ENCODE measurements around the gene GARNL3.

Gene GARNL3

DNA sequence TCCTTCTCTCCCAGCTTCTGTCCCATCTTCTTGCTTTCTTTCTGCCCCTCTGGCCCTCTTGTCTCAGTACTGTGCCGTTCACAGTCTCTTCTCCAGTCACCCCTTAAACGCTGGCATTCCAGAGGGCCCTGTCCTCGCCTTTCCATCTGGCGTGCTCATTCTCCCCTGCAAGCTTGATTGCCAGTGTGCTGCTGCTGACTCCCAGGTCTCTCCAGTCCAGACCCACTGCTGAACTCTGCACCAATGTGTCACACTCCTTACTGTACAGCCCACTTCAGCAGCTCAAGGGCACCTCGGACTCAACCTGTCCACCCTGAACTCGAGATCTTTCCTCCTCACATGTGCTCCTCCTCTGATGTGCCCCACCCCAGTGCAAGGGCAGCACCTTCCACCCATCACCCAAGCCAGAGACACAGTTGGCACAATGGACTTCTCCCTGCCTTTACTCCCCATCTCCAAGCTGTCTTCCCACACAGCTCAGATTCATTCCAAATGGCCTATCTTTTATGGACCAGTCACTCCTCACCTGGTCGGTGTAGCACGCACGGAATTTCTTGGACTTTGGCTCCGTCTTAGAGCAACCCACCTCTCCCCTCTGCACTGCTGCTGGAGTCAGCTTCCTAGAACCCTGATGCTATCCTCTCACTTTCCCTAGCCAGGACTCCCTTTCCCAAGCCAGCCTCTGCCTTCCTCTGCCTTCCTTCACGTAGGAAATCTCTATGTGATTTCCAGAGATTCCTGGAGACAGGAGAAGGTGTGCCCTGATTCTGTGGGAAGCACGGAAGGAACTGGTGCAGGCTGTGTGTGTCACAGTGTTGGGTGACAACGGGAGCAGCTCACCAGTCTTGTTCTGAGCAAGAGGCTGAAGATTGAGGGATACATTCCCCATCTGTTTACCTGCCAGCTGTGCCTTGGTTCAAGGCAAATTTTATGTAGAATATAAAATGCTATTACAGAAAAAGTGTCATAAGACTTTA lies 106.4 kb downstream of the GARNL3 start:
- H3K9me3 ChIP-seq (ENCODE audit: control insufficient read depth, insufficient read depth, low read length) = no peaks in the 10 kb centered on the region
- H3K4me1 ChIP-seq (ENCODE audit: insufficient read depth, low read length) = 0 out of 2 replicates have a peak, but pooled peaks cover 4% of the 10 kb centered on the region
- no peak overlapping the region for H3K9ac ChIP-seq (ENCODE audit: low read depth, low read length)
- no peaks in the 10 kb centered on the region for H3K36me3 ChIP-seq (ENCODE audit: insufficient read depth, low read length)

DNA sequence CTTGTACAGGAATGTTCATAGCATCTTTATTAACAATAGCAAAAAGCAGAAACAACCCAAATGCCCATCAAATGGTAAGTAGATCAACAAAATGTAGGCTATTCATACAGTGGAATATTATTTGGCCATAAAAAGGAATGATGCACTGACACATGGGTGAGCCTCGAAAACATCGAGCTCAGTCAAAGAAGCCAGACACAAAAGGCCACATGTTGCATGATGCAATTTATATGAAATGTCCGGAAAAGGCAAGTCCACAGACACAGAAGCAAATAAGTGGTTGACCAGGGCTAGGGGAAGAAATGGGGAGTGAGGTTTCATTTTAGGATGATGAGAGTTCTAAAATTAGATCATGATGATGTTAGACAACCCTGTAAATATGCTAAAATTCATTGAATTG lies 115.9 kb downstream of the GARNL3 start:
- H3K9me3 ChIP-seq (ENCODE audit: control insufficient read depth, insufficient read depth, low read length) = no peaks in the 10 kb centered on the region
- no peak overlapping the region for H3K9ac ChIP-seq (ENCODE audit: low read depth, low read length)
- H3K4me1 ChIP-seq (ENCODE audit: insufficient read depth, low read length) = no peaks in the 10 kb centered on the region
- H3K36me3 ChIP-seq (ENCODE audit: insufficient read depth, low read length) = no peaks in the 10 kb centered on the region

- H3K9me3 ChIP-seq (ENCODE audit: control insufficient read depth, insufficient read depth, low read length) = no peaks in the 10 kb centered on the region
- no peaks in the 10 kb centered on the region for H3K4me1 ChIP-seq (ENCODE audit: insufficient read depth, low read length)
- no peaks in the 10 kb centered on the region for H3K36me3 ChIP-seq (ENCODE audit: insufficient read depth, low read length)
- no peak overlapping the region for H3K9ac ChIP-seq (ENCODE audit: low read depth, low read length)
Measured at GRCh38 chr9:127382541-127382940, 118.0 kb downstream of the GARNL3 start.

DNA sequence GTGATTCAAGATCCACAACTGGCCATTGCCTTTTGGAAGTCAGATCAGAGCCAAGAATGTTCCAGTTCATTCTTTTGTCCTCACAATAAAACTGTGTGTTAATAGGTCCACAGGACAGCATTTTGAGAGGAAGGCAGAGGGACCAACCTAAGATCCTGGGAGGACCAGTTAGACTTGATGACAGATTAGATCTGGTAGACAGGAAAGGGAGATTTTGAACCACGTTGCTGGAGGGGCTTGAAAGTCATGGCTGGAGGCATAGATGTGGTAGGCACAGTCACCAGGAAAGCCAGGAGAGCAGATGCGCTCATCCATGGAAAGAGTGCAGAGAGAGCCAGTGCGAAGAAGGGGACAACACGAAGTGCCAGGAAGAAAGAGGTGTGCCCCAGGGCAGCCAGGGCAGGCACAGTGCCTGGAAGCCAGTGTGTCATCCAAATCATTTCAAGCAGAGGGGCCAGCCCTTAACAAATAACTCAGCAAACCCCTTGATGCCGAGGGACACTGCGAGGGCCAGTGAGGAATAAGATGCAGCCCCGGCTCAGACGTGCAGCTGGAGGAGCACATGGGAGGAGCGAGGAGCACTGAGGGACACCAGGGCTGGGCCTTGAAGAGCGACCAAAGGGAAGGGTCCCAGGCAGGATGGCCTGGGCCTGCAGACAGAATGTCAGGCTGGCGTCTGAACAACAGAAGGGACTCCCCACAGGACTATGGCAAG lies 119.6 kb downstream of the GARNL3 start:
- no peak overlapping the region for H3K9ac ChIP-seq (ENCODE audit: low read depth, low read length)
- H3K4me1 ChIP-seq (ENCODE audit: insufficient read depth, low read length) = peaks cover 11% of the 10 kb centered on the region
- H3K9me3 ChIP-seq (ENCODE audit: control insufficient read depth, insufficient read depth, low read length) = no peaks in the 10 kb centered on the region
- H3K36me3 ChIP-seq (ENCODE audit: insufficient read depth, low read length) = no peaks in the 10 kb centered on the region

DNA sequence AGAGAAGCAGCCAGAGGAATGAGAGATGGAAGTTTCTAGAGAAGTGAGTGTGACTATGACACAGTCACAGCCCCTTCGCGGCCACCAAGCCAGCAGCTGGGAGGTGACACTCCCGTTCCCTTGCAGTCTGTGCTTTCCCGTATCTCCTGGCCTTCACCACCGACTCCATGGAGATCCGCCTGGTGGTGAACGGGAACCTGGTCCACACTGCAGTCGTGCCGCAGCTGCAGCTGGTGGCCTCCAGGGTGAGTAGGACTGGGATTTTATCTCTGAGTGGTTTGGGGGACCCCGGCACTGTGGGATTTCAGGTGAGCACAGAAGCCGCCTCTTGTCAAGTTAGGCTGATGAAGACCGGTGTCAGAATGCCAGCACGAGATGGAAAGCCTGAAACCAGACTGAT lies 120.3 kb downstream of the GARNL3 start:
- H3K9me3 ChIP-seq (ENCODE audit: control insufficient read depth, insufficient read depth, low read length) = no peaks in the 10 kb centered on the region
- H3K4me1 ChIP-seq (ENCODE audit: insufficient read depth, low read length) = peaks cover 11% of the 10 kb centered on the region
- H3K9ac ChIP-seq (ENCODE audit: low read depth, low read length) = no peak overlapping the region
- no peaks in the 10 kb centered on the region for H3K36me3 ChIP-seq (ENCODE audit: insufficient read depth, low read length)

DNA sequence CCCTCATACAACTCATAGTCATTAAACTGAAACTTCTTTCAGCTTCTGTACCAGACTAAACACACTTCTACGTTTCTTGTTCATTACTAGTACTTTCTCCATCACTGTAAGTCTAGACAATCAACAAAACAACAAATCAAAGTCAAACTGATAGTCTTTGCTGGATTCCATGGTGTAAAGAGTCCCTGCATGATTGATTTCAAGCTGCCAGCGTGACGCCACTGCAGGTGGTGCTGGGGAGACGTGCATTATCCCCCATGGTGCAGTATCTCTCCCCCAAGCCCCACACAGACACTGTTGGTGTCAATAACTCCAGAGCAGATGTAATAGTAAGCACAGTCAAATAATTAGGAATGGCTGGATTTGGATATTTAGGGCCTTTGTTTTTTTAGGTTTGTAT lies 121.7 kb downstream of the GARNL3 start:
- H3K9me3 ChIP-seq (ENCODE audit: control insufficient read depth, insufficient read depth, low read length) = no peaks in the 10 kb centered on the region
- peaks cover 18% of the 10 kb centered on the region for H3K4me1 ChIP-seq (ENCODE audit: insufficient read depth, low read length)
- H3K36me3 ChIP-seq (ENCODE audit: insufficient read depth, low read length) = no peaks in the 10 kb centered on the region
- H3K9ac ChIP-seq (ENCODE audit: low read depth, low read length) = no peak overlapping the region

DNA sequence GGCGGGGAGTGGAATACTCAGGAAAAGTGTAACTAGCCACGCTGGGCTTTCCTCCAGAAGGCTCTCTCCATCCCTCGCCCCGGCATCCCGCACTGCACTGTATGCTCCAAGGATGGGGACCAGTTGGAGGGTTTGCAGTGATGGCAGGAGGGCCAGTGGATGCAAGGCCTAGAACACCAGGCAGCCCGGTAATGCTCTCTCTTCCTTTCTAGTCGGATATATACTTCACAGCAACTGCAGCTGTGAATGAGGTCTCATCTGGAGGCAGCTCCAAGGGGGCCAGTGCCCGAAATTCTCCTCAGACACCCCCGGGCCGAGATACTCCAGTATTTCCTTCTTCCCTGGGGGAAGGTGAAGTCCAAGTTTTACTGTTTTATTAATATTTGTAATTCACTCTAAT lies 122.4 kb downstream of the GARNL3 start:
- Histone ChIP-seq H3K4me1 (ENCODE audit: insufficient read depth, low read length) (peaks cover 18% of the 10 kb centered on the region), H3K9ac (ENCODE audit: low read depth, low read length) (no peak overlapping the region), H3K9me3 (ENCODE audit: control insufficient read depth, insufficient read depth, low read length) (no peaks in the 10 kb centered on the region), H3K36me3 (ENCODE audit: insufficient read depth, low read length) (no peaks in the 10 kb centered on the region)

DNA sequence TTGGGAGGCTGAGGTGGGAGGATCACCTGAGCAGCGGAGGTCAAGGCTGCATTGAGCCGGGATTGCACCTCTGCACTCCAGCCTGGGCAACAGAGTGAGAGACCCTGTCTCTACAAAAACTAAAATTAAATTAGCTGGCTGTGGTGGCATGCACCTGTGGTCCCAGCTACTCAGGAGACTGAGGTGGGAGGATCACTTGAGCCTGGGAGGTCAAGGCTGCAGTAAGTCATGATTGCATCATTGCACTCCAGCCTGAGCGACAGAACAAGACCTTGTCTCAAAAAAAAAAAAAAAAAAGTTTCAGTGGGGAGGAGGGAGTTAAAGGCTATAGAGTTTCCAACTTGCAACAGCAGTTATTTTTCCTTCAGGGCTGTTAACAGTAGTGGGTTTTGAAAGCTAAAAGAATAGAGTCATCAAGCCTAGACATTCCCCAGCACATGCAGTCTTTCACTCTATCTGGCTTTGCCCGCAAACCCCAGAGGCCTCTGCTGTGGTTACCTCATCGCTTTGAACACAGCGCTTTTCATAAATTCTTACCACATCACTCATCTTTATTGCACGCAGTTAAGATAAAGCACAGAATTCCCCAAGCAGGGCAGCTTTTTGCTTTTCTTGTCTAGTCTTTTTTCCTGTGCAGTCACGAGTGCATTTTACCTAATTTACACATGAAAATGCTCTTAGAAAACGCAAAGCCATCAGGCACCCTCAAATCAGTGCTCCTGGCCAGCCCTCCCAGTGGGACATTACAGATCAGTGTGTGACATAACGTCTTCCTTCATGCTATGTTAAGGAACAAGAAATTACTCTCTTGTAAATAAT lies 123.7 kb downstream of the GARNL3 start:
- Histone ChIP-seq H3K9me3 (ENCODE audit: control insufficient read depth, insufficient read depth, low read length) (no peaks in the 10 kb centered on the region), H3K36me3 (ENCODE audit: insufficient read depth, low read length) (no peaks in the 10 kb centered on the region), H3K9ac (ENCODE audit: low read depth, low read length) (no peak overlapping the region), H3K4me1 (ENCODE audit: insufficient read depth, low read length) (peaks cover 18% of the 10 kb centered on the region)

DNA sequence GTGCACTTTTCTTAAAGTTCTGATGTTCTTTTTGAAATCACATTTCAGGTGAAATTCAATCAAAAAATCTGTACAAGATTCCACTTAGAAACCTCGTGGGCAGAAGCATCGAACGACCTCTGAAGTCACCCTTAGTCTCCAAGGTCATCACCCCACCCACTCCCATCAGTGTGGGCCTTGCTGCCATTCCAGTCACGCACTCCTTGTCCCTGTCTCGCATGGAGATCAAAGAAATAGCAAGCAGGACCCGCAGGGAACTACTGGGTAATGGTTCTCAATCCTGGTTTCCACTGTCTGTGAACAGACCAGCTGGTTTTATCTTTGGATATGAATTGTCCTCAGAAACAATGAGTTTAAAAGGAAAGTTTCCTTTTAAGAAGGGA lies 124.3 kb downstream of the GARNL3 start:
- Histone ChIP-seq H3K9ac (ENCODE audit: low read depth, low read length) (no peak overlapping the region), H3K36me3 (ENCODE audit: insufficient read depth, low read length) (no peaks in the 10 kb centered on the region), H3K9me3 (ENCODE audit: control insufficient read depth, insufficient read depth, low read length) (no peaks in the 10 kb centered on the region), H3K4me1 (ENCODE audit: insufficient read depth, low read length) (peaks cover 18% of the 10 kb centered on the region)

- Histone ChIP-seq H3K9me3 (ENCODE audit: control insufficient read depth, insufficient read depth, low read length) (no peaks in the 10 kb centered on the region), H3K9ac (ENCODE audit: low read depth, low read length) (no peak overlapping the region)
Measured at GRCh38 chr9:127389381-127390247, 125.0 kb downstream of the GARNL3 start.

GRCh38 chr9:127390248-127390545 lies 125.6 kb downstream of the GARNL3 start:
- H3K36me3 ChIP-seq (ENCODE audit: insufficient read depth, low read length) = no peaks in the 10 kb centered on the region
- H3K4me1 ChIP-seq (ENCODE audit: insufficient read depth, low read length) = peaks cover 18% of the 10 kb centered on the region
- H3K9me3 ChIP-seq (ENCODE audit: control insufficient read depth, insufficient read depth, low read length) = no peaks in the 10 kb centered on the region
- H3K9ac ChIP-seq (ENCODE audit: low read depth, low read length) = no peak overlapping the region

More at GRCh38 chr9:127389381-127390247, 125.0 kb downstream of the GARNL3 start:
- H3K4me1 ChIP-seq (ENCODE audit: insufficient read depth, low read length) = peaks cover 18% of the 10 kb centered on the region
- H3K36me3 ChIP-seq (ENCODE audit: insufficient read depth, low read length) = no peaks in the 10 kb centered on the region

- H3K9me3 ChIP-seq (ENCODE audit: control insufficient read depth, insufficient read depth, low read length) = no peaks in the 10 kb centered on the region
- H3K4me1 ChIP-seq (ENCODE audit: insufficient read depth, low read length) = peaks cover 18% of the 10 kb centered on the region
- no peak overlapping the region for H3K9ac ChIP-seq (ENCODE audit: low read depth, low read length)
- H3K36me3 ChIP-seq (ENCODE audit: insufficient read depth, low read length) = no peaks in the 10 kb centered on the region
Measured at GRCh38 chr9:127390563-127390962, 126.0 kb downstream of the GARNL3 start.

DNA sequence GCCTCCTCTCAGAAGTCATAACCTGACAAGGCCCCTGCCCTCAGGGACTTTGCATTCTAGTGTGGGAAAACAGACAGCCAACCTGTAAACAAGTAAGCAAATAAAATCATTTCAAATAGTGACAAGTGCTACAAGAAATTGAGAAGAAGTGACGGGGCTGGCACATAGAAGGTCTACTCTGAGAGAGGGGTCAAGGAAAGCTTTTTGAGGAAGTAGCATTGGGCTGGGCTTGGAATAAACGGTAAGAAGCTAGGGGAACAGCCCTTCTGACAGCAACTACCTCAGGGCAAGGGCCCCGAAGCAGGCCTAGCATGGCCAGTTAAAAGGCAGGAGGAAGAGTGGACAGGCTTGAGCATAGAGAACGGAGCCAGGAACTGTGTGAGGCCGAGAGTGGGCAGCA lies 127.6 kb downstream of the GARNL3 start:
- Histone ChIP-seq H3K4me1 (ENCODE audit: insufficient read depth, low read length) (peaks cover 18% of the 10 kb centered on the region), H3K9ac (ENCODE audit: low read depth, low read length) (no peak overlapping the region), H3K9me3 (ENCODE audit: control insufficient read depth, insufficient read depth, low read length) (no peaks in the 10 kb centered on the region), H3K36me3 (ENCODE audit: insufficient read depth, low read length) (no peaks in the 10 kb centered on the region)

DNA sequence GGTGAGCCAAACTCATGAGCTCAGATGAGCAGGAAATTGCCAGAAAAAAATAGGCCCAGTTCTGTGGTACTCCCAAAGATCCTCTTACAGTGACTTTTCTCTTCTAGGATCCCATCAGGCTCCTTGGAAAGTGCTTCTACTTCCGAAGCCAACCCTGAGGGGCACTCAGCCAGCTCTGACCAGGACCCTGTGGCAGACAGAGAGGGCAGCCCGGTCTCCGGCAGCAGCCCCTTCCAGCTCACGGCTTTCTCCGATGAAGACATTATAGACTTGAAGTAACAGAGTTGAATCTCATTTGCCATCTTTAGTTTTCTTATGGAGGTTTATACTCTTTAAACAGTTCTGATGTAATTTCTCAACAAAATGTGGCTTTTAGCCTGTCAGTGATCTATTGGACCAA lies 128.4 kb downstream of the GARNL3 start:
- Histone ChIP-seq H3K36me3 (ENCODE audit: insufficient read depth, low read length) (no peaks in the 10 kb centered on the region), H3K4me1 (ENCODE audit: insufficient read depth, low read length) (peaks cover 18% of the 10 kb centered on the region), H3K9me3 (ENCODE audit: control insufficient read depth, insufficient read depth, low read length) (no peaks in the 10 kb centered on the region), H3K9ac (ENCODE audit: low read depth, low read length) (no peak overlapping the region)
